HL-60 (cell line): Measurements from ENCODE around the gene PACSIN1.

ENCODE experiments used
- DNase-seq, 2 experiments: peaks; one replicate each; pipeline ENCODE4 v3.0.0-alpha.2; 2010 to 2020; ENCODE audit warnings: low read depth in 1 of 2, low spot score in 1 of 2
- H3K27ac ChIP-seq: fragments of 250-450 bp; sonication (Bioruptor Pico); replicated peaks from 2 replicates; pipeline ENCODE4 v1.5.1; 2020; ENCODE audit warnings: mild to moderate bottlenecking, moderate library complexity
- H3K27me3 ChIP-seq: fragments of 250-450 bp; sonication (Bioruptor Pico); 2 replicates; pipeline ENCODE4 v1.5.1; 2021; ENCODE audit warnings: mild to moderate bottlenecking, moderate library complexity; ENCODE audit not compliant: insufficient read depth, poor library complexity, severe bottlenecking
- H3K4me3 ChIP-seq: replicated peaks from 2 replicates; pipeline ENCODE4 v1.5.1; 2011; ENCODE audit warnings: mild to moderate bottlenecking, control low read depth, low read length; ENCODE audit not compliant: insufficient read depth
- GABPA ChIP-seq: IDR thresholded peaks from 2 replicates; pipeline ENCODE4 v1.6.1; 2012; ENCODE audit warnings: low read depth
- POLR2AphosphoS5 ChIP-seq: IDR thresholded peaks from 2 replicates; pipeline ENCODE4 v1.6.1; 2012; ENCODE audit warnings: low read depth
- SPI1 ChIP-seq: IDR thresholded peaks from 2 replicates; pipeline ENCODE4 v1.6.1; 2012; ENCODE audit warnings: low read depth, mild to moderate bottlenecking, borderline replicate concordance
- TF ChIP-seq, protein P1 (sequence below): IDR thresholded peaks from one replicate; pipeline ENCODE4 v1.5.1; 2011; ENCODE audit warnings: low read length, control low read depth, inconsistent platforms; ENCODE audit not compliant: insufficient read depth
- TF ChIP-seq, protein P2 (sequence below): IDR thresholded peaks from 2 replicates; pipeline ENCODE4 v1.6.1; 2012; ENCODE audit warnings: low read depth; ENCODE audit not compliant: insufficient replicate concordance

Gene PACSIN1

DNA sequence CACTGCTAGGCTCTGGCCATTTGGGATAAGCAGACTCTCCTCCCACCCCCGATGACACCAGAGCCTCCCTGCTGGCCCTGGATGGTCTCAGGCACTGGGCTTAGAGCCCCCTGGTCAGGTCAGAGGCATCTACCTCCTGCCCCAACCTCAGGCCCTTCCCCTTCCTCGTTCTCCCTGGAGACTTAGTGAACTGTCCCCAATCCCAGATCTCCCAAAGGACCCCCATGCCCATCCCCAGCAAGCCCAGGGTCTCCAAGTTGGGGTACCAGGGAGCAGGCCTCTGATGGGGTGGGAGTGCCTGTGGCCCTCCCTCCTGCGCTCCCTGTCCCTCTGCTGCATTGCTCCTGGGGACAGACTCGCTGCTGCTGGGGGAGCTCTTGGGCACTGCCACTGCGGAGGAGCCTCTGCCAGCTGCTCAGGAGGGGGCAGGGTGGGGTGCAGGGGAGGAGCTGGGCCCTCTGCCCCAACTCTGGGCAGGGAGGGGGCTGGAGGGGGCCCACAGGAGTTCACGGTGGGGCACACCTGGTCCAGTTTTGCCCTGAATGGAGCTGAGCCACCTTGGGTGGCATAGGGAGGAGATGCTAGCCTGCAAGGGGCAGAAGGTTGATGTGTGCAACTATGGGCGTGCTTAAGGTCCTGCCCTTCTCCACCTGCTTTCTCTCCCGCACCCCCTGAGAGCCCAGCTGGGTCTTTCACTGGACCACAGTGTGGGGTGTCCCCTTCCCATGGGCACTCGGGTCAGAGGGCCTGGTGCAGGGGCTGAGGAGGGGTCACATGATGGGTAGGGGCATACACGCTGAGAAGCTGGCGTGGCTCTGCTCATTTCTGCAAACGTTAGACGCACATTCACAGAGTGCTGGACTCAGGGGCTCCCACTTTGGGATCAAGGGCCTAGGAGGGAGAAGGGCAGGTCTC is 49.9 kb downstream of the PACSIN1 start:
- DNase-seq, result no peak
- Histone ChIP-seq H3K4me3 (no peak overlapping the region), H3K27me3 (peaks cover 5% of the 10 kb centered on the region), H3K27ac (no peak overlapping the region)
- TF ChIP-seq, protein P1, sequence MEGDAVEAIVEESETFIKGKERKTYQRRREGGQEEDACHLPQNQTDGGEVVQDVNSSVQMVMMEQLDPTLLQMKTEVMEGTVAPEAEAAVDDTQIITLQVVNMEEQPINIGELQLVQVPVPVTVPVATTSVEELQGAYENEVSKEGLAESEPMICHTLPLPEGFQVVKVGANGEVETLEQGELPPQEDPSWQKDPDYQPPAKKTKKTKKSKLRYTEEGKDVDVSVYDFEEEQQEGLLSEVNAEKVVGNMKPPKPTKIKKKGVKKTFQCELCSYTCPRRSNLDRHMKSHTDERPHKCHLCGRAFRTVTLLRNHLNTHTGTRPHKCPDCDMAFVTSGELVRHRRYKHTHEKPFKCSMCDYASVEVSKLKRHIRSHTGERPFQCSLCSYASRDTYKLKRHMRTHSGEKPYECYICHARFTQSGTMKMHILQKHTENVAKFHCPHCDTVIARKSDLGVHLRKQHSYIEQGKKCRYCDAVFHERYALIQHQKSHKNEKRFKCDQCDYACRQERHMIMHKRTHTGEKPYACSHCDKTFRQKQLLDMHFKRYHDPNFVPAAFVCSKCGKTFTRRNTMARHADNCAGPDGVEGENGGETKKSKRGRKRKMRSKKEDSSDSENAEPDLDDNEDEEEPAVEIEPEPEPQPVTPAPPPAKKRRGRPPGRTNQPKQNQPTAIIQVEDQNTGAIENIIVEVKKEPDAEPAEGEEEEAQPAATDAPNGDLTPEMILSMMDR, result no peak
- no peak for TF ChIP-seq GABPA
- no peak for TF ChIP-seq POLR2AphosphoS5
- TF ChIP-seq, protein P2, sequence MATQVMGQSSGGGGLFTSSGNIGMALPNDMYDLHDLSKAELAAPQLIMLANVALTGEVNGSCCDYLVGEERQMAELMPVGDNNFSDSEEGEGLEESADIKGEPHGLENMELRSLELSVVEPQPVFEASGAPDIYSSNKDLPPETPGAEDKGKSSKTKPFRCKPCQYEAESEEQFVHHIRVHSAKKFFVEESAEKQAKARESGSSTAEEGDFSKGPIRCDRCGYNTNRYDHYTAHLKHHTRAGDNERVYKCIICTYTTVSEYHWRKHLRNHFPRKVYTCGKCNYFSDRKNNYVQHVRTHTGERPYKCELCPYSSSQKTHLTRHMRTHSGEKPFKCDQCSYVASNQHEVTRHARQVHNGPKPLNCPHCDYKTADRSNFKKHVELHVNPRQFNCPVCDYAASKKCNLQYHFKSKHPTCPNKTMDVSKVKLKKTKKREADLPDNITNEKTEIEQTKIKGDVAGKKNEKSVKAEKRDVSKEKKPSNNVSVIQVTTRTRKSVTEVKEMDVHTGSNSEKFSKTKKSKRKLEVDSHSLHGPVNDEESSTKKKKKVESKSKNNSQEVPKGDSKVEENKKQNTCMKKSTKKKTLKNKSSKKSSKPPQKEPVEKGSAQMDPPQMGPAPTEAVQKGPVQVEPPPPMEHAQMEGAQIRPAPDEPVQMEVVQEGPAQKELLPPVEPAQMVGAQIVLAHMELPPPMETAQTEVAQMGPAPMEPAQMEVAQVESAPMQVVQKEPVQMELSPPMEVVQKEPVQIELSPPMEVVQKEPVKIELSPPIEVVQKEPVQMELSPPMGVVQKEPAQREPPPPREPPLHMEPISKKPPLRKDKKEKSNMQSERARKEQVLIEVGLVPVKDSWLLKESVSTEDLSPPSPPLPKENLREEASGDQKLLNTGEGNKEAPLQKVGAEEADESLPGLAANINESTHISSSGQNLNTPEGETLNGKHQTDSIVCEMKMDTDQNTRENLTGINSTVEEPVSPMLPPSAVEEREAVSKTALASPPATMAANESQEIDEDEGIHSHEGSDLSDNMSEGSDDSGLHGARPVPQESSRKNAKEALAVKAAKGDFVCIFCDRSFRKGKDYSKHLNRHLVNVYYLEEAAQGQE, result no peak
- TF ChIP-seq SPI1, result no peak

DNA sequence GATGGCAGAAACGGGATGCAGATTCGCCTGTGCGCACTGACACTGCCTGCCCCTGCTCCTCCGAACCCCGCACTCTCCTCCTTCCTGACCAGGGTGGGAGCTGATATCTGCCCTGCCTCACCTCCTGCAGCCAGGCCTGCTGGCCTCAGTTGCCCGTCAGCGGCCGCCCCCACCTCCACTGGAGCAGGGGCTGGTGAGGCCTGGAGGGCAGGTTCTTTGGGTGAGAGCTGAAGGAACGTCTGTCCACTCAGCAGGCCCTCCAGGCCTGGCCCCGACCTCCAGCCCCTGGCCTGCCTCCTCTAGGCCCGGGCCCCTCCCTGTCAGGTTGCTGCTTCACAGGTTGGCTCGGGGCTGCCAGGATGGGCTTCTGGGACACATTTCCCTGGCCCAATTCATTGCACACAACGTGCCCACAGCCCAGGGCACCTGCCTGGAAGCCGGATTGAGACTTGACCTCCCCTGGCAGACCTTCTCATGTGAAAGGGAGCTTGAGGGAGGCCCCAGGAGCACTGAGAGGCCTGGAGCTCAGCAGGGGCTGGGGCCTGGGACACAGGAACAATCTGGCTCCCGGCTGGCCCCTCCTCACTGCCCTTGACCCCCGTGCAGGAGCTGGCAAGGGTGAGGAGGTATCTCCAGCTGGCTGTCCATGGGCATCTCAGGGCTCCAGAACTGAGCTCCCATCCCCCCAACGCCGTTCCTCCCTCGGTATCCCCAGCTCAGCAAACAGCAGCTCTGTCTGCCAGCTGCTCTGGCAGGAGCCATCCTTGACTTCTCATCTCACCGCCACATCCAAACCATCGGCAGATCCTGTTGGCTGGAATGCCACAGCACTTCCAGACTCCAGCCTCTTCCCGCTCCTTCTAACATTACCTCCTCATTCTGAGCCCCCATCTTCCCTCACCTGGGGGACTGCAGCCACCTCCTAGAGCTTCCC is 50.8 kb downstream of the PACSIN1 start:
- TF ChIP-seq, protein P2, result no peak
- TF ChIP-seq, protein P1, result no peak
- no peak for TF ChIP-seq GABPA
- Histone ChIP-seq H3K27me3 (peaks cover 5% of the 10 kb centered on the region), H3K4me3 (no peak overlapping the region), H3K27ac (no peak overlapping the region)
- DNase-seq, result no peak

DNA sequence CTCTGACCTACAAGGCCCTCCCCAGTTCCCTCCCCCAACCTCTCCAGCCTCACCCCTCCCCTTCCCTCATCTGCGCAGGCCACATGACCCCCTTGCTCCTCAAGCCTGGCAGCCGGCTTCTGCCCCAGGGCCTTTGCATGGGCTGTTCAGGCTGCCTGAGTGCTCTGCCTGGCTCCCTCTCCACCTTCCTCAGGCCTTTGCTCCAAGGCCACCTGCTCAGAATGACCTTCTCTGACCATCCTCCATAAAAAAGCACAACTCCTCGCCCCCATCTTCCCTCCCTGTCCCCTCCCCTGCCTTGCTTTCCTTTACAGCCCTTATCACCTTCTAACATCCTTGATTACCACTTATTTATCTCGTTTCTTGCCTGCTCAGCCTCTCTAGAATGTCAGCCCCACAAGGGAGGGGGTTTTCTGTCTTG is 51.6 kb downstream of the PACSIN1 start:
- TF ChIP-seq SPI1 (no peak), GABPA (no peak), POLR2AphosphoS5 (no peak)
- TF ChIP-seq, protein P2, result no peak
- TF ChIP-seq, protein P1, result no peak
- Histone ChIP-seq H3K27ac (no peak overlapping the region), H3K4me3 (no peak overlapping the region), H3K27me3 (peaks cover 5% of the 10 kb centered on the region)
- DNase-seq, result no peak
